HG02610 (cell line): ENCODE measurements around the gene COPG1.

Source experiments
- ATAC-seq: cut with Tn5 transposase; IDR thresholded peaks from one replicate; pipeline ENCODE4 v1.9.1; 2021; ENCODE audit warnings: mild to moderate bottlenecking, moderate library complexity; ENCODE audit not compliant: unreplicated experiment

COPG1 gene

DNA sequence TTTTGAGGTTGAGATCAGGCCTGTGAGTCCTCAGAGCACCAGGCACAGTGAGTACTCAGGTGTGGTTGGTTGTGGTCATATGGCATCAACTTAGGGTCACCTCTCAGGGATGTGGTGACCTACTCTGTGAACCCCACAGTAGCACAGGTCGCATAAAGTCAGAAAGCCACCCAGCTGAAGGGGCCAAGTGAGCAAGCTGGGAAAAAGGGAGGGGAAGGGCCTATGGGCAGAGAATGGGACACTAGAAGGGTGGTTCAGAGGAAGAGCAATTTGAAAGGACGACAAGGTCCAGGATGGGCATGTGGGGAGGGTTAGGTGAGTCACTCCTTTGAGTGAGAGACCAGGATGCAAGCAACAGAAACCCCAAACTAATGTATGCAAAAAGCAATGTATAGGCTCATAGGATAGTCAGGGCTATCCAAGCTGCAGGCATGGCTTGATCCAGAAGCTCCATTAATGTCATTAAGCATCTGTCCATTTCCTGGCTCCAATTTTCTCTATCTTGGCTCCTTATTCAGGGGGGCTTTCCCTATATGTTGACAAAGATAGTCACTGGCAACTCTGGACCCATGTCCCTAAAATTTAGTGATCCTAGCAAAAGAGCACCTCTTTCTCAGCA lies 62.7 kb downstream of the COPG1 start:
- ATAC-seq: no peak

DNA sequence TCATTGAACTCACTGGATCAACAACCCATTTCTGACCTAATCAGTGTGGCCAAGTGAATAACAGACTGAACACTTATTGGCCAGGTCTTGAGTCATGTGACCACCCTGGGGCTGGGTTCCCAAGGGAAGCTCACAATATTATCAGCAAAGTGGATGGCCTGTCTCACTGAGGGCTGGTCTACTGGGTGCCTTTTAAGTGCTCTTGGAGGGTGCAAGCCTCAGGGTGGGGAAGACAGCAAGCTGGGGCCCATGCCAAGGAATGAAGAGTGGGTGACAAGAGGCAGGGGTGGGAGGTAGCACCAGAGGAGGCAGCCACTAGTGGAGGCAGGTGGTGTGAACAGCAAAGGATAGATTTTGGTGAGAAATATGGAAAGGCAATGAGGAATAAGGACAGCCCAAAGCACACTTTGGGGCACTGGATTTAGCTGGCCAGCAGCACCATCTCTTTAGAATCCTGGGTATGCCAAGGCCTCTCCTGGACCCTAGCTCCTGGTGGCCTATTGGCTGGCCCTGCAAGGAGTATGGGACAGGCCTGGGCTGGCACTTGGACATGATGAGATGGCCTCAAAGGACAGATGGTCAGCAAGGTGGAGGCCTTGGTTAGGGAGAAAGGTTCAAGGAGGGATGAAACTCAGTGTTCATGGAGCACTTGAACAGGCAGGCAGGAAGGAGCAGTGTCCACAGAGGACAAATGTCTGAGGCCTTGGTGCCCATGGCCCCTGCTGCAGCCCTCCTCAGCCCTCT lies 63.4 kb downstream of the COPG1 start:
- no peak for ATAC-seq

DNA sequence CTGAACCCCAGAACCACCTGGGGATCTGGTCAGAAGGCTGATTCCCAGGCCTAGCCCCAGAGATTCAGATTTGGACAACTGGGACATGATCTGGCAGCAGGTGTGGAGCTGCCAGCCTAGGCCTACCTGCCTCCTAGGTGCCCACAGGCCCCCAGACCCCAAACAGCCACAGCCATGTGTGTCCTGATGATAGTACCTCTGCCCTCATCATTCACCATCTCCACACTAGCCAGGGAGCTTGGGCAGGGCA lies 63.9 kb downstream of the COPG1 start:
- no peak for ATAC-seq

DNA sequence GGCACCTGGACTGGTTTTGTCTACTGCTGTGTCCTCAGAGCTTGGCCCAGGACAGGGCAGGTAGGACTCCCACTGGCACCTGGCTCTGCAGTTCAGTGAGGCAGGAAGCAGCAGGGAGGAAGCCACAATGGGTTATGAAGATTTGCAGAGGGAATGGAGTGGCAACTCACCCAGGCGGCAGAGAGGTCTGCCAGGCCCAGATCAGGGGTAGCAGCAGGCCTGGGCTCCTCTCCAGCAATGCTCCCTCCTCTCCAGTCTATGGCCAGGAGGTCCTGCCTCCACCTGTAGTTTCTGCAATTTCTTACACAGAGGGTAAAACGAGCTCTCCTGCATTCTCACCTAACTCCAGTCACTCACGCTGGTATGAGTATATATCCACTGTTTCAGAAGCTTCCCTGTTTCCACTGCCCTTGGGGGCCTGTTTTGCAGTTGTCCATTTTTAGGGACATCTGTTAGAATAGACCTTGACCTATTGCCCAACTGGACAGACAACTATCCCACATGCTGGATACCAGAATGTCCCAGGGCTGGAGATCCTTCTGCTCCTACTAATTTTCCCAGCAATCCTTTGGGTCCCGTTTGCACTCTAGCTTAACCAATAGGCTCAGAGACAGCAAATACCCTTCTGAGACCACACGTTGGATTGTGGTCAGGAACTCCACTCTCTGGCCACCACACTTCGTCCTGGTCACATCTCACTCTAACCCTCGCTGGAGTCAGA lies 64.4 kb downstream of the COPG1 start:
- no peak for ATAC-seq

DNA sequence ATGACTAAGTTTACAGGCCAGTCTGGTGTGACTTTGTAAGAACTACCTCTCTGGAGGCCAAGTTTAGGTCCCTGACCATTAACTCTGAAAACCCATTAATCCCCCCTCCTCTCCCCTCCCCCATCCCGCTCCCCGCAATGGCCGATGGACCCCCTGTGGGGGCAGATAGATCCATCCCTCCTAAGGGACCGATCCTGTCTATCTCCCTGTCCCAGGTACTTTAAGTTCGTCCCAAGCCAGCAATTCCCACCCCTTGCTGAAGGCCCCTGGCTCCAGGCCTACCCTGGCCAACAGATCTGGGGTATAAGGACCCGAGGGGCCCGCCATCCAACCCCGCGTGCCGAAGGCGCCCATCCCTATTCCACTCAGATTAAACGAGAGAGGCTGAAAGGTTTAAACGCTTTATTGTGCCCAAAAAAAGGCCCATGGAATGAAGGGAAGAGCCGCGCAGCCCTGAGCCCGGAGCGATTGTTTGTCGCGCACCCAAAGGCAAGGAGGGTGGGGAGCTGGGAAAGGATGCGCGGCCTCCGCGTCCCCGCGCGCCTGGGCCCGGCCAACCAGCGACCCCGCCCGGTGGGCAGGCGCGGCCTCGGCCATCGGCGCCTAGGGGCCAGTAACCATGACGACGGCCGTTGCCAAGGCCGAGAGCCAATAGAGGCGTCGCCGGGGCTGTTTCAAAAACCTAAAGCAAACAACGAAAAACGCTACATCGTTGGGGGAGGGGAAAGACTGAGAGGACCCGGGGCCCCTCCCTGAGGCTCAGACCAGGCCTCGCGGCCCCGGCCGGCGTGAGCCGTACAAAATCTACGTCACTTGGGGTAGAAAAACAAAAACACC lies 65.2 kb downstream of the COPG1 start:
- ATAC-seq: peak; percentile 25

DNA sequence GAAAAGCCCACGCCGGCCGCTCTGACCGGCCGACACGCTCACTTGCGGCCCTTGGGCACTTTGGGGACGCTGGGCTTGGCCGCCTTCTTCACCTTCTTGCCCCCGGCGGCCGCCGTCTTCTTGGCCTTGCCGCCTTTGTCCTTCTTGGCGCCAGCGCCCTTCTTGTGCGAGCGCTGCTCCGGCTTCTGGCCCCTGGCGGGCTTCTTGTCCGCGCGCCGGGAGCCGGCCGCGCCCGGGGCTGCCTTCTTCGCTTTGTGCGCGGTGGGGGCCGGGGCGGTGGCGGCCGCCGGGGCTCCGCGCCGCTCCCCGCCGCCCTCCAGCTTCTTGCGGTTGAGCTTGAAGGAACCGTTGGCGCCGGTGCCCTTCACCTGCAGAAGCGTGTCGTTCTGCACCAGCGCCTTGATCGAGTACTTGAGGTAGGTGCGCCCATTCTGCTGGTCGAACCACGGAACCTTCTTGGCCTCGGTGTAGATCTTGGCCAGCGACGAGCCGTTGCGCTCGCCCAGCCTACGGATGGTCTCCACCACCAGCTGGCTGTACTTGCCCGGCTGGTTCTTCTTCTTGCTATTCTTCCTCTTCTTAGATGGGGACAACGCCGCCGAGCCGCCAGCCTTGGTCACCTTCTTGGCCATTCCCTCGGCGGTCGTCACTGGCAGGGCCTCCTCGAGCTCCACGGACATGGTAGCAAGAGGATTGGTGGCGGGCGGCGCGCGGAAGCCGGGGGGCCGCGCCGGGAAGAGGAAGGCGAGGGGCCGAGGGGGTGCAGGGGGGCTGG lies 66.0 kb downstream of the COPG1 start:
- ATAC-seq: no peak

DNA sequence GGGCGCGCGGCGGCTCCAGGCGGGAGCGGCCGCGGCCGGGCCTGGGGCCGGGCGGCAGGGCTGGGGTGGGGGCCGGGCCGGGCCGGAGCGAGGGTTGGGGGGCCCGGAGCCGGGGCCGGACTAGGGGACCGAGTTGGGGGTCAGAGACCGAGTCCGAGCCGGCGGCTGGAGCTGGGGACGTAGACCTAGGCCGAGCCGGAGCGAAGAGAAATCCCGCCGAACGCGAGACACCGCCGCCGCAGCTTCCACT lies 66.5 kb downstream of the COPG1 start:
- no peak for ATAC-seq

DNA sequence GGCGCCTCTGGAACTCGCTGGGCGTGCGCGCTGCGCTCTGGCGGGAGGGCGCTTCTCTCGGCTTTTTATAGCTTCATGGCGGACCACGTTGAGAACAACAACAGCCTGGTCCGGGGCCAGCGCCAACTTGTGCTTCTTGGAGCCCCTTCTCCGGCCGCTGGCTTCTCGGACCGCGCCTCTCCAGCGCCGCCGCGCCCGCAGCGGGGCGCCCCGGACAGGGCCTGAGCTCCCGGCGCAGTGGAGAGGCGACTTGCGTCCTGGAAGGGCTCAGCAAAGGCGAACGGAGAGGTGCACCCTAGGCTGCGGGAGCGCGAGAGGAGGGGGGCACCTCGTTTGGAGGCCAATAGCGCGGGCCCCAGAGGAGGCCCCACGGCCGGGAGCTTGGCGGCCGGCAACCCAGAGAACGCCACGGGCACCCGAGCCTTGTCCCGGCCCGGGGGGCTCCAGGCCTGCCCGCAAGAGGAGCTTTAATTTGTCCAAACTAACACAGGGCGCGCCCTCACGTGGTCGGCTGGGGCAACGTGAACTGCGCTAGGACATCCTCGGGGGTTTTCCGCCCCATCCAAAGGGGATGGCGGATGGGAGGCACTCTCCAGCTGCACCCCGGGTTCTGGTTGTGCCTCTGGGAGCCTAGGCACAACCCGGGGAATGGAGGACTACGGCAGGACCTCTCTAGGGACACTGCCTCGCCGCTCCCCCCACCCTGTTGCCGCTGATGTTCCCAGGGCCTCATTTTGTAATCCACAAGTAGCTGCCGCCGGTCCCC lies 67.0 kb downstream of the COPG1 start:
- peak; percentile 35 for ATAC-seq

DNA sequence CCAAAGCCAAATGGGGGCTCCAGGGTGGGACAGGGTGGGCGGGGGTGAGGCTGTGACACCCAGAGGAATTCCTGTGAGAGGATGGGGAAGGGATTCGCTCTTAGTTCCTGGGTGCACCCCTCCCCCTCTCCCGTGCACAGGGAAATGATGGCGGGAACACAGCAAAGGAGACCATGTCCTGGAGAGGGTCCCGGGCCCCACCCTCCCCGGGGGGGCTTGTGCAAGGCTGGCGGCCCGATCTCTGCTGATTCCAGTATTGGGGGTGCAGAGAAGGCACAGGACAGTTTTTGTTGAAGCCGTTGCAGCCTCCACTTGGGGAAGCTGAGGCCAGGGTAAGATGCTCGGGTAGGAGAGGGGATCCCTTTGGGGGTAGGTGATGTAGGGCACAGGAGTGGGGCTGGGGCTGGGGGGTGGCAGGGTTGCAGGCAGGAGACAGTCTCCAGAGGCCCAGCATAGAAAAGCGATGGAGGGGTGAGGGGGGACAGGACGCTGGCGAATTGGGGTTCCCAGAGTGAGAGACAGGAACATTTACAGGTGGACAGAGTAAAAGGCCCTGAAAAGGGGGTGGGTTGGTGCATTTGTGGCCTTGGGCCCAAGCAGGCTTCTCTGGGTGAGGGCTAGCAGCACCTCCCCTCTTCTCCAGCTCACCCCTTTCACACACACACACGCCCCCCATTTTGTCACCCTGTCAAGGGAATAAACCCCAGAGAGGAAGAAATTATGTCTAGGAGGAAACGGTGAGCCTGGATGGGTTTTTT lies 67.8 kb downstream of the COPG1 start:
- no peak for ATAC-seq

DNA sequence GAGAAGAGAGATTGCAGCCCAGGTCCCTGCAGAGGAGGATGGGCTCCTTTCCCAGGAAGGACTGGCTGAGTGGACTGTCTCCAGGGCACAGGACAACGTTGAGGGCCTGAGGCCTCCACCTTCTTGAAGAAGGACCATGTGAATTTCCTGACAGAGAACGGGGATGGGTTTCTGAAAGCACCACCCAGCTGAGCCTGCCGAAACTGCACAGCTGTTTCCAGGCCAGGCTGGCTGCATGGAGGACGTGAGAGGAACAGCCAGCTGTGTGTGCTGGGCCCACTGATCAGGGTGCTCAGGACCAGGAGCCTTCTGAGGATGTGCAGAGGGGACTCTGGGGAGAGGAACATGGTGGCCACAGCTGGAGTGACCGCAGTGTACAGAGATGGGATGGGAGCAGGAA lies 68.4 kb downstream of the COPG1 start:
- ATAC-seq: no peak

DNA sequence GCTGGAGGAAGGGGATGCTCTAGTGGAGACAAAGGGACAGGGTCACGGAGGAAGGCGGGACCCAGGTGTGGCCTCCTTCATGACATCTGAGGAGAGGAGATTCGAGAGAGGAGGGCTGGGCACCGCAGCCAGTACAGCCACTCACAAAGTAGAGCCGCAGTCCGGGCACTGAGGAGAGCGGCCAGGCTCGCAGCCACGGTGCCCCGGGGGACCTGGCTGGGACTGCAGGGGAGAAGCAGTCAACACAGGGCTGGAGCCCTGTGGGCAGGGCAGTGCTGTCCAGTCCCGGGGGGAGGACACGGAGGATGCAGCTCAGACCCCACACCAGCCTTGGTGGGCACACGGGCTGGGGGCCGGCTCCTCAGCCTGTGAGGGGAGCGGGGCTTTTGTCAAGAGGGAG lies 69.5 kb downstream of the COPG1 start:
- ATAC-seq: no peak

DNA sequence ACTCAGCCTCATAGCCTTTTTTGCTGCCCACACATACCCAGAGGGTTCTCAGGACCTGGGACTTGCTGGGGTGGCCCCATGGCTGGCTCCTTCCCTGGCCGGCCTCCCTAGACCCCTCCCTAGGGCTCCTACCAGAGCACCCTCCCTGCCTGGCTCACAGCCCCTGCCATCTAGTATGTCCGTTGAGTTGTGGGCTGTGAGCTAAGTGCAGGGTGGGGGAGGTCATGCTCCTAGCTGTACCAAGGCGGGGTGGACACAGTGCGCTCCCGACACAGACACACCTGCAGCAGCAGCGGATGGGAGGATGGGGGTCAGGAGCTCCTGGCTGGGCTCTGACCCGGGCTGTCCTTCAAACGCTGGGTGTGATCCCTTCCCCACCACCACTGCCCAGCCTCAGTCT lies 70.9 kb downstream of the COPG1 start:
- no peak for ATAC-seq

DNA sequence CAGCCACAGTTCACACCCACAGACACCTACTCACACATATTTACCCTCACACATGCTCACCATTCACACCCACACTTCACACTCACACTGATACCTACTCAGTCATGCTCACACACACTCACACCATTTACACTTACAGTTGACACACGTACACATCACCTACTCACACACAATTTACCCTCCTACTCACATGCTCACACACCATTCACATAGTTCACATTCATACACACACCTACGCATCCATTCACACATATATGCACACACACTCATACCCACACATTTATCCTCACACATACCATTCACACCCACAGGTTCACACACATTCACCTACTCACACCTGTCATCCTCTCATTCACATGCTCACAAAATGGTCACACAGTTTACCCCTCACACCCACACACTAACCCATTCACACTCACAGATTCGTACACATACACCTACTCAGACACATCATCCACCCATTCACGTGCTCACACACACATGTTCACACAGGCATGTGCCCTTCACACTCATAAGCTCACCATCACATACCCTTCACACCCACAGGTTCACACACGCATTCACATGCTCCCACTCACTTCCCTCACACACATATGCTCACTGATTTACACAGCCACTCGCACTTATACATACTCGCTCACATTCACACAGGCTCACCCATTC lies 71.5 kb downstream of the COPG1 start:
- no peak for ATAC-seq

DNA sequence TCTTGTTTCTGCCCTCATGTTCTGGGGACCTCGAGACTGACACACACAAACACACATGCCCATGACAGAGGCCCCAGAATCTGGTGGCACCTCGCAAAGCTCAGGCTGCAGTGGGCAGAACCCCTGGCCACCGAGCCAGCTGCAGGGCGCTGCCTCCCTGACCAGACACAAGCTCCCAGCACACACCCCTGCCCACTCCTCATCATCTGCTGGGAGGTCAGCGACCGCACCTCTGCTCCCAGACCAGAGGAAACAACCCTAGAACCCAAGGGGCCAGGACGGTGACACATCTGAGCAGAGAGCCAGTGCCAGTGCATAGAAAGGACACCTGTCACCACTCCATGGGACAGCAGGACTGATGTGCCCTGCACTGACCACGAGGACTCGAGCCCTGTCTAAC lies 72.5 kb downstream of the COPG1 start:
- no peak for ATAC-seq

DNA sequence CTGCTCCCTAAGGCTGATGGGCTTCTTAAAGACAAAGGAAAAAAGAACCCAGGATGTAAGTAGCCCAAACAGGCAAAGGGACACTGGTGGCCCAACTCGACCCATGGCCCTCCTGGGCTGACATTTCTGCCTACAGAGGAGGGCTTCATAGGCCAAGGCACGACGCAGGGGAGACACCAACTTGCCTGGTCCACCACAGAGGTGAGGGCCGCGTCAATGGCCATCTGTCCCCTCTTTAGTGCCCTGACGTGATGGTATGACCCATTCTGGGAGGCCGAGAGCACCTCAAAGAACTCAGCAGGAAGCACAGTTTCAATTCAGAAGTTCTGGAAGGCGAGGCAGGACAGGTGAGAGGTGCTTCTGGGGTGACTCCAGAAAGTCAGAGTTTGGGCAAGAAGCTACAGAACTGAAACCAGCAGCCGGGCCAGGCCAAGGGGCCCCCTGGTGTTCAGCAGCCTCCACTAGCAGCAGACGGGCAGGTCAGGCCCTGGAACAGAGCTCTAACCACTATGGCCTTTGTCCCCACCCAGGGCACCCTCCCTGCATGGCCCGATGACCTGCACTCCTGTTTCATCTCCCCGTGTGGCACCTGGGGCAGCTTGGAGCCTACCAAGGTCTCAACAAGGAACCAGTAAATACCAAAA lies 74.4 kb downstream of the COPG1 start:
- ATAC-seq: no peak

DNA sequence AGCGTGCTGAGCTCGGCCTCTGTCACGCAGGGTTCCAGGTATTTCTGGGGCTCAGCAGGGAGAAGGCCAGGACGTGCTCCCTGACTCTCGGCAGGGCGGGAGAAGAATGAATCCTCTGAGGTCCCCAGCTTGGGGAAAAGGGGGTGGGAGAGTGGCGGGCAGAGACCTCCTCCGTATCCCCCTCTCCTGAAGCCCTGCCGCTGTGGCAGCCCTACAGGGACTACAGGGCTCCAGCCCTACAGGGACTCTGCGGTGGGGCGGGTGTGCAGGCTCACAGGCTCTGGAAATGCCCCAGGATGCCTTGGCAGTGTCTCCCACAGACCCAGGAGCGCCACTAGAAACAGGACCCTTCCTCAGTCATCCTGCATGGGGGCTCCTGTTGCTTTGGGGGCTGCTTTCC lies 75.4 kb downstream of the COPG1 start:
- ATAC-seq: no peak

DNA sequence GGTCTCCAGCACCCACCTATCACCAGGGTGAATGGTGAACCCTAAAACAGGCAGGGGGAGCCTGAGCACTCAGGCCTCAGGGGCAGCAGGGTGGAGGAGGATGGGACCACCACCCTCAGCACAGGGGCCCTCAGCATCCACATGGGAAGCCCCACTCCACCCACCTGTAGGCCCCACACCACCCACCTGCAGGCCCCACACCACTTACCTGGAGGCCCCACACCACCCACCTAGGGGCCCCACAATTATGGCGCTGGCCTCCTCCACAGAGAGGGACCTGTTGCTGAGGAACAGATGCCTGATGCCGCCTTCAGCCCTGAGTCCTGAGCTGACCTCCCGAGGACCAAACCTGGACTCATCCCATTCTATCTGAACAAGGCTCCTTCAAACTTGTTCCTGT lies 76.0 kb downstream of the COPG1 start:
- no peak for ATAC-seq

DNA sequence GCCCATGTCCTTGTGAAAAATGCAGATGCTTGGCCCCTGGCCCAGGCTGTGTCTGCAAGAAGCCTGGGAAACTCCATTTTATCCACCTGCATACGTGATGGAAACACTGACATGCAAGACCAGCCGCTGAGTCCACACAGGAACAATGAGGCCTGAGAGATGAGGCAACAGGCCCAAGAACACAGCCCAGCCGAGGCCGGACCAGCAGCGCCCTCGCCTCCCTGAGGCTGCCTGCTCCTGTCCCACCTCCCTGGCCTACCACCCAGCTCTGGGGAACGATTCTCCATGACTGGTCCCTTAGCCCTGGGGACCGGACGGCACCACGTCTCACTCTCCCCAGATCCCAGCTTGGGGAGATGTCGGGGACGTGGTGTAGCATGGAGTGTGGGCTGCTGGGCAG lies 76.7 kb downstream of the COPG1 start:
- no peak for ATAC-seq

DNA sequence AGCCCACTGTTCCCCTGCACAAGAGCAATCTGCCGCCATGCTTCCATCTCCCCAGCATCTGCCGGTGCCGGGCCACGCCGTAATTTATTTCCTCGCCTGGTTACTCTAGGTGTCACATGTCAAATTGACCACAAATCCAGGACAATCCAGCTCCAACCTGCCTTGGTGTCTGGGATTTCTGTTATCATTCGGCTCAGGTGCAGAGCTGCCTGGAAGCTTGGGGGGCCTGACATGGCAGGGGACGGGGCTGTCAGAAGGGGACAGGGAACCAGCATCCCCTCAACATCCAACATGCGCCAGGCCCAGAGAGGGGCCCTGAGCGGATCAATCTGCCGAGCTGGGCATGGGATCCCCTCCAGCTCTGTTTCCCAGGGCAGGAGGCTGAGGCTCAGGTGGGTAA lies 77.2 kb downstream of the COPG1 start:
- ATAC-seq: no peak
